ENCODE measurements around the gene S100P.

DNA sequence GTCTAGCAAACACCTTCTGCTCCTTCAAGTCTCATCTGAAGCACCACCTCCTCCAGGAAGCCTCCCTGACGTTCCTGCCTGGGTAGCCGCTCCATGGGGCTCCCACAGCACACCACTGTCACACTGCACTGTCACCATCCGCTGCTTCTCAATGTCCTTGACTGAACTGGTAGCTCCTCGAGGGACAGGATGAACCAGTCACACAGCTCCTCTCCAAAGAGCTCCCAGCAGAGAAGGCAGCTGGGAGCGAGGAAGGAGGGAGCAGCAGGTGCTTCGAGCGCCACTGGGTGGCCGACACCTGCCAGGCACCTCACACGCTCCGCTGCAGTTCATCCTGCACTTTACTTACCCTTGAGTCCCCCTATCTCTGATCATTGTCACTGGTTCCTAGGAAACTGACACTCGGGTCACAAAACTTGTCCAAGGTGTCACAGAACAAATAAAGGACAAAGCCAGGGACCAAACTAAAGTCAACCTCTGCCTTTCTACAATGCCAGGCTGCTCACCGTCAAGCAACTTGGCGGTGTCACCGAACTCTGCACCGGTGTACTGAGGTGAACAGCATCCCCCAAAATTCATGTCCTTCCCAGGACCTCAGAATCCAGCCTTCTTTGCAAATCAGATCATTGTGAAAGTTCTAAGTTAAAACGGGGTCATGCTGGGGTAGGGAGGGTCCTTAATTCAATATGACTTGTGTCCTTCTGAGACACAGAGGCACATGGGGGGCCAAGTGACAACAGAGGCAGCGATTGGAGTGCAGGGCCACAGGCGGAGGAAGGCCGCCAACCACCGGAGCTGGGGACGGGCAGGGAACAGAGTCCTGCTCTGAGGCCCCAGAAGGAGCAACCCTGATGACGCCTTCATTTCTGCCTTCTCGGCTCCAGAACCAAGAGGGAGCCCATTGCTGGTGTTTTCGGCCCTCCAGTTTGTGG lies 5.5 kb upstream of the S100P start:
- TF ChIP-seq POLR2A (IDR thresholded peaks at IDR 0.05) (no peak), CTCF (IDR thresholded peaks at IDR 0.05) (no peak), EP300 (IDR thresholded peaks at IDR 0.05) (no peak)

Data from tibial nerve (tissue), 4 donors.